Endothelial cell of umbilical vein (primary cell): ENCODE data around the gene MAGI1.

Source experiments
- CTCF ChIP-seq, 2 donors: IDR thresholded peaks; 1 replicate in 1 of 2; 2 replicates in 1 of 2; pipeline ENCODE4 v1.5.1; 2011; ENCODE audit warnings: low read length in 2 of 2, mild to moderate bottlenecking in 2 of 2, moderate library complexity in 2 of 2, control low read depth in 1 of 2, inconsistent platforms in 1 of 2, low read depth in 1 of 2; ENCODE audit not compliant: insufficient read depth in 1 of 2; ENCODE audit errors: extremely low read depth in 1 of 2
- EZH2 ChIP-seq: IDR thresholded peaks from 2 replicates; pipeline ENCODE4 v1.6.1; 2012; ENCODE audit warnings: borderline replicate concordance, low read depth, mild to moderate bottlenecking, moderate library complexity, low read length, inconsistent platforms; ENCODE audit not compliant: severe bottlenecking
- GATA2 ChIP-seq: IDR thresholded peaks from 2 replicates; pipeline ENCODE4 v1.7.0; 2011; ENCODE audit warnings: low read depth, mild to moderate bottlenecking, moderate library complexity, mixed read lengths, low read length; ENCODE audit not compliant: insufficient read length, insufficient read depth
- MAX ChIP-seq: IDR thresholded peaks from 2 replicates; pipeline ENCODE4 v1.6.1; 2011; ENCODE audit not compliant: insufficient read depth, insufficient read length
- POLR2A ChIP-seq: IDR thresholded peaks from 2 replicates; pipeline ENCODE4 v1.6.1; 2012; ENCODE audit warnings: low read depth, mild to moderate bottlenecking, control low read depth, low read length
- POLR2AphosphoS5 ChIP-seq: IDR thresholded peaks from 2 replicates; pipeline ENCODE4 v1.6.1; 2012; ENCODE audit warnings: low read depth, mild to moderate bottlenecking, control low read depth, low read length, moderate library complexity; ENCODE audit not compliant: insufficient read depth

- TF ChIP-seq EZH2 (no peak), CTCF (IDR thresholded peaks at IDR 0.05; ENCODE audit: extremely low read depth in 1 of 2, insufficient read depth in 1 of 2, low read depth in 1 of 2, low read length in 2 of 2) (no peak), MAX (no peak), POLR2A (no peak), POLR2AphosphoS5 (no peak), GATA2 (no peak)
These were observed 480.7 kb downstream of the MAGI1 start for GRCh38 chr3:65557899-65558564.
